Stimulated activated CD4-positive, alpha-beta T cell treated with anti-CD3 and anti-CD28 coated beads, TNF-alpha, amount 100 ng/mL, for 48 hours (primary cell): ENCODE results near the gene ASTN2.

ENCODE experiments used
- DNase-seq, 3 donors: peaks; one replicate each; pipeline ENCODE4 v3.0.0-alpha.2; 2020; ENCODE audit warnings: low read depth in 3 of 3

Gene ASTN2

GRCh38 chr9:116390303-116391228 lies 1024.3 kb downstream of the ASTN2 start:
- DNase-seq = no peak

- DNase-seq = no peak
These were observed 1025.1 kb downstream of the ASTN2 start for GRCh38 chr9:116389541-116390302.

GRCh38 chr9:116387934-116388698 lies 1026.7 kb downstream of the ASTN2 start:
- DNase-seq = no peak

GRCh38 chr9:116383936-116384335 lies 1030.9 kb downstream of the ASTN2 start:
- no peak for DNase-seq

- DNase-seq = no peak
These were observed 1031.7 kb downstream of the ASTN2 start for GRCh38 chr9:116383133-116383532.

- no peak for DNase-seq
These were observed 1032.8 kb downstream of the ASTN2 start for GRCh38 chr9:116382053-116382452.

- DNase-seq = no peak
These were observed 1033.5 kb downstream of the ASTN2 start for GRCh38 chr9:116381350-116381749.

GRCh38 chr9:116380496-116380995 lies 1034.3 kb downstream of the ASTN2 start:
- DNase-seq = no peak

- no peak for DNase-seq
These were observed 1035.0 kb downstream of the ASTN2 start for GRCh38 chr9:116379821-116380220.

GRCh38 chr9:116378873-116379272 lies 1036.0 kb downstream of the ASTN2 start:
- DNase-seq = no peak

GRCh38 chr9:116377179-116377798 lies 1037.6 kb downstream of the ASTN2 start:
- no peak for DNase-seq
